ENCODE measurements around the gene NCAM1.
A peak's percentile ranks its signal among the peaks of the same experiment; 100 is the strongest.

The NCAM1 gene

GRCh38 chr11:113137713-113138529 is 176.7 kb downstream of the NCAM1 start:
- no peak for DNase-seq

GRCh38 chr11:113138731-113139130 is 177.5 kb downstream of the NCAM1 start:
- no peak for DNase-seq

- no peak for DNase-seq
Observed at GRCh38 chr11:113141010-113141409, 179.8 kb downstream of the NCAM1 start.

GRCh38 chr11:113142508-113142907 is 181.3 kb downstream of the NCAM1 start:
- no peak for DNase-seq

GRCh38 chr11:113147249-113147648 is 186.0 kb downstream of the NCAM1 start:
- no peak for DNase-seq

- DNase-seq, result no peak
Observed at GRCh38 chr11:113148076-113148475, 186.9 kb downstream of the NCAM1 start.

GRCh38 chr11:113148652-113149051 is 187.4 kb downstream of the NCAM1 start:
- DNase-seq, result no peak

- no peak for DNase-seq
Observed at GRCh38 chr11:113151521-113151920, 190.3 kb downstream of the NCAM1 start.

- no peak for DNase-seq
Observed at GRCh38 chr11:113152500-113152899, 191.3 kb downstream of the NCAM1 start.

GRCh38 chr11:113153847-113154246 is 192.6 kb downstream of the NCAM1 start:
- no peak for DNase-seq

- no peak for DNase-seq
Observed at GRCh38 chr11:113159988-113160807, 199.0 kb downstream of the NCAM1 start.

- DNase-seq, result no peak
Observed at GRCh38 chr11:113160808-113161124, 199.5 kb downstream of the NCAM1 start.

- DNase-seq, result peak; percentile 61
Observed at GRCh38 chr11:113161711-113162591, 200.7 kb downstream of the NCAM1 start.

GRCh38 chr11:113162592-113162962 is 201.4 kb downstream of the NCAM1 start:
- DNase-seq, result peak; percentile 54

- DNase-seq, result no peak
Observed at GRCh38 chr11:113163291-113164030, 202.2 kb downstream of the NCAM1 start.

- no peak for DNase-seq
Observed at GRCh38 chr11:113166280-113166679, 205.1 kb downstream of the NCAM1 start.

- DNase-seq, result no peak
Observed at GRCh38 chr11:113167599-113167998, 206.4 kb downstream of the NCAM1 start.

- DNase-seq, result no peak
Observed at GRCh38 chr11:113168354-113169342, 207.4 kb downstream of the NCAM1 start.

- DNase-seq, result no peak
Observed at GRCh38 chr11:113172382-113172951, 211.2 kb downstream of the NCAM1 start.

GRCh38 chr11:113173126-113173525 is 211.9 kb downstream of the NCAM1 start:
- no peak for DNase-seq

- no peak for DNase-seq
Observed at GRCh38 chr11:113174882-113175281, 213.7 kb downstream of the NCAM1 start.
